Activated CD4-positive, alpha-beta memory T cell treated with anti-CD3 and anti-CD28 coated beads for 36 hours (primary cell): ENCODE data around the gene CGN. TPM values are rescaled to one million over a fixed set of nuclear protein-coding genes. Genes with fewer than 3 reads are reported as not detected.
A peak's percentile ranks its signal among the peaks of the same experiment; 100 is the strongest.

Experiments
- CTCF ChIA-PET: fragments of 350-600 bp; sonication (Branson Sonifier 250); formaldehyde crosslinking; loops from one replicate; lab custom pipeline; 2021; ENCODE audit warnings: antibody characterized with exemption, inconsistent platforms; lab: Charles Lee
- POLR2A ChIA-PET: fragments of 350-600 bp; sonication (Branson Sonifier 250); formaldehyde crosslinking; loops from one replicate; lab custom pipeline; 2021; ENCODE audit warnings: antibody characterized with exemption; lab: Charles Lee
- DNase-seq: peaks from one replicate; pipeline ENCODE4 v3.0.0-alpha.2; 2020
- H3K27ac Mint-ChIP-seq: one replicate; pipeline ENCODE4 v1.8.0; 2021; ENCODE audit warnings: mixed read lengths
- H3K27me3 Mint-ChIP-seq: one replicate; pipeline ENCODE4 v1.8.0; 2021; ENCODE audit warnings: mixed read lengths
- H3K36me3 Mint-ChIP-seq: one replicate; pipeline ENCODE4 v1.8.0; 2021; ENCODE audit warnings: mixed read lengths
- H3K4me1 Mint-ChIP-seq: one replicate; pipeline ENCODE4 v1.8.0; 2021; ENCODE audit warnings: low read depth, mixed read lengths
- H3K4me3 Mint-ChIP-seq: one replicate; pipeline ENCODE4 v1.8.0; 2021; ENCODE audit warnings: mild to moderate bottlenecking, mixed read lengths
- H3K9me3 Mint-ChIP-seq: one replicate; pipeline ENCODE4 v1.8.0; 2021; ENCODE audit warnings: mixed read lengths
- intact Hi-C: fragments of 100-400 bp; cut with micrococcal nuclease; formaldehyde crosslinking; loops from one replicate; pipeline ENCODE4 v1.15.1; 2023
- total RNA-seq, 2 experiments: library from RNA; stranded (reverse); gene quantifications; one replicate each; pipeline ENCODE4 v1.2.3, GENCODE V29; 2021

CGN gene
- 1 to 10 TPM; 1.3 to 1.4 TPM for total RNA-seq

- Mint-ChIP-seq H3K9me3 (no peaks in the 10 kb centered on the region), H3K27ac (no peak within 1 kb of the TSS), H3K27me3 (no peaks in the 10 kb centered on the region), H3K4me1 (peaks cover 20% of the 10 kb centered on the region), H3K4me3 (peak within 1 kb of the TSS; percentile 80), H3K36me3 (no peaks in the 10 kb centered on the region)
- intact Hi-C loops, result loop anchor here (2.0 to 5.0 kb wide), 3 partner anchors 16 to 229 kb away; partner anchors contain the start of genes POGZ and ZNF687
- POLR2A ChIA-PET, result interaction anchor here (1.1 to 2.1 kb wide), 4 partner anchors 9 to 60 kb away, joined by 3 to 6 read pairs (median 3); partner anchors contain the start of gene POGZ
- peak; percentile 90 for DNase-seq
- CTCF ChIA-PET, result interaction anchor here (0.9 to 2.2 kb wide), 6 partner anchors 11 to 335 kb away, joined by 3 to 7 read pairs (median 4); no protein-coding TSS in a partner anchor
Observed at GRCh38 chr1:151510957-151511635, at the start of gene CGN. TSS of gene CGN (plus strand) at chr1:151511387. CDS start at chr1:151518520, 7,133 bp downstream.

- ChIA-PET CTCF (interaction anchor here (1.4 kb wide), 1 partner anchor 12 kb away, joined by 3 read pairs; no protein-coding TSS in a partner anchor), POLR2A (no interaction called here)
- Mint-ChIP-seq H3K4me1 (peaks cover 10% of the 10 kb centered on the region), H3K27ac (no peak overlapping the region), H3K27me3 (peaks cover 17% of the 10 kb centered on the region), H3K9me3 (no peaks in the 10 kb centered on the region), H3K36me3 (peaks cover 4% of the 10 kb centered on the region), H3K4me3 (no peak overlapping the region)
- intact Hi-C loops, result no loop called here
- DNase-seq, result no peak
Observed at GRCh38 chr1:151461694-151462093, 49.5 kb upstream of the CGN start.

- no peak overlapping the region for H3K4me3 Mint-ChIP-seq
- no peak overlapping the region for H3K27ac Mint-ChIP-seq
- no peaks in the 10 kb centered on the region for H3K9me3 Mint-ChIP-seq
- ChIA-PET CTCF (interaction anchor here (0.6 to 1.2 kb wide), 5 partner anchors 9 to 254 kb away, joined by 3 to 5 read pairs (median 3); no protein-coding TSS in a partner anchor), POLR2A (interaction anchor here (1.5 kb wide), 1 partner anchor 9 kb away, joined by 4 read pairs; no protein-coding TSS in a partner anchor)
- intact Hi-C loops, result no loop called here
- DNase-seq, result no peak
- H3K27me3 Mint-ChIP-seq, result peaks cover 17% of the 10 kb centered on the region
- H3K4me1 Mint-ChIP-seq, result no peaks in the 10 kb centered on the region
- H3K36me3 Mint-ChIP-seq, result no peaks in the 10 kb centered on the region
Observed at GRCh38 chr1:151465026-151465425, 46.2 kb upstream of the CGN start.

GRCh38 chr1:151472856-151473731, 38.1 kb upstream of the CGN start:
- Mint-ChIP-seq H3K4me3 (peak overlapping the region; percentile 64), H3K9me3 (no peaks in the 10 kb centered on the region), H3K36me3 (no peaks in the 10 kb centered on the region), H3K4me1 (peaks cover 26% of the 10 kb centered on the region), H3K27ac (peak overlapping the region; percentile 53), H3K27me3 (peaks cover 3% of the 10 kb centered on the region)
- peak; percentile 62 for DNase-seq
- ChIA-PET CTCF (interaction anchor here (0.7 to 1.3 kb wide), 4 partner anchors 8 to 62 kb away, joined by 3 read pairs; no protein-coding TSS in a partner anchor), POLR2A (interaction anchor here (1.0 to 2.6 kb wide), 2 partner anchors 14 to 67 kb away, joined by 3 to 19 read pairs; partner anchors contain the start of gene POGZ)
- intact Hi-C loops, result no loop called here

- no peak overlapping the region for H3K27ac Mint-ChIP-seq
- no peaks in the 10 kb centered on the region for H3K36me3 Mint-ChIP-seq
Observed at GRCh38 chr1:151474745-151475144, 36.4 kb upstream of the CGN start.

GRCh38 chr1:151475175-151475574, 36.0 kb upstream of the CGN start:
- H3K27ac Mint-ChIP-seq, result peak overlapping the region; percentile 59
- ChIA-PET POLR2A (interaction anchor here (0.7 to 1.5 kb wide), 5 partner anchors 9 to 19 kb away, joined by 3 to 9 read pairs (median 5); partner anchors contain the start of gene POGZ), CTCF (interaction anchor here (0.7 to 2.0 kb wide), 9 partner anchors 16 to 427 kb away, joined by 3 to 7 read pairs (median 4); partner anchors contain the start of genes C1orf56 and POGZ)
- intact Hi-C loops, result loop anchor here (1.0 kb wide), 1 partner anchor 17 kb away; no protein-coding TSS in a partner anchor
- peak; percentile 69 for DNase-seq
- H3K27me3 Mint-ChIP-seq, result peaks cover 3% of the 10 kb centered on the region
- H3K9me3 Mint-ChIP-seq, result no peaks in the 10 kb centered on the region
- H3K4me1 Mint-ChIP-seq, result peaks cover 26% of the 10 kb centered on the region
- H3K4me3 Mint-ChIP-seq, result no peak overlapping the region
- no peaks in the 10 kb centered on the region for H3K36me3 Mint-ChIP-seq

More at GRCh38 chr1:151474745-151475144, 36.4 kb upstream of the CGN start:
- ChIA-PET CTCF (interaction anchor here (0.7 to 2.0 kb wide), 9 partner anchors 15 to 362 kb away, joined by 3 to 7 read pairs (median 4); partner anchors contain the start of gene POGZ), POLR2A (interaction anchor here (0.9 to 1.5 kb wide), 4 partner anchors 10 to 18 kb away, joined by 4 to 9 read pairs (median 5); partner anchors contain the start of gene POGZ)
- H3K4me1 Mint-ChIP-seq, result peaks cover 26% of the 10 kb centered on the region
- no peak overlapping the region for H3K4me3 Mint-ChIP-seq
- peaks cover 3% of the 10 kb centered on the region for H3K27me3 Mint-ChIP-seq
- H3K9me3 Mint-ChIP-seq, result no peaks in the 10 kb centered on the region
- no peak for DNase-seq
- intact Hi-C loops, result loop anchor here (1.0 kb wide), 1 partner anchor 16 kb away; no protein-coding TSS in a partner anchor

GRCh38 chr1:151476083-151476482, 35.1 kb upstream of the CGN start:
- ChIA-PET POLR2A (interaction anchor here (1.5 kb wide), 1 partner anchor 19 kb away, joined by 9 read pairs; no protein-coding TSS in a partner anchor), CTCF (interaction anchor here (1.0 to 1.1 kb wide), 2 partner anchors 32 to 428 kb away, joined by 3 read pairs; partner anchors contain the start of gene C1orf56)
- Mint-ChIP-seq H3K9me3 (no peaks in the 10 kb centered on the region), H3K36me3 (no peaks in the 10 kb centered on the region), H3K27ac (no peak overlapping the region), H3K4me1 (peaks cover 26% of the 10 kb centered on the region), H3K27me3 (peaks cover 3% of the 10 kb centered on the region), H3K4me3 (no peak overlapping the region)
- DNase-seq, result no peak
- intact Hi-C loops, result no loop called here

GRCh38 chr1:151477066-151477465, 34.1 kb upstream of the CGN start:
- POLR2A ChIA-PET, result no interaction called here
- Mint-ChIP-seq H3K27me3 (peaks cover 3% of the 10 kb centered on the region), H3K27ac (no peak overlapping the region), H3K9me3 (peaks cover 2% of the 10 kb centered on the region), H3K36me3 (no peaks in the 10 kb centered on the region), H3K4me3 (no peak overlapping the region), H3K4me1 (peaks cover 26% of the 10 kb centered on the region)
- CTCF ChIA-PET, result interaction anchor here (0.9 kb wide), 1 partner anchor 12 kb away, joined by 3 read pairs; no protein-coding TSS in a partner anchor
- intact Hi-C loops, result no loop called here
- no peak for DNase-seq

- CTCF ChIA-PET, result no interaction called here
- intact Hi-C loops, result no loop called here
- POLR2A ChIA-PET, result no interaction called here
Observed at GRCh38 chr1:151478140-151478812, 32.9 kb upstream of the CGN start.

GRCh38 chr1:151478923-151479322, 32.3 kb upstream of the CGN start:
- peaks cover 15% of the 10 kb centered on the region for H3K4me1 Mint-ChIP-seq
- peaks cover 3% of the 10 kb centered on the region for H3K27me3 Mint-ChIP-seq
- ChIA-PET CTCF (interaction anchor here (1.3 kb wide), 1 partner anchor 32 kb away, joined by 3 read pairs; the partner anchor contains the start of gene CGN), POLR2A (no interaction called here)
- DNase-seq, result no peak
- no peak overlapping the region for H3K27ac Mint-ChIP-seq
- H3K36me3 Mint-ChIP-seq, result no peaks in the 10 kb centered on the region
- peaks cover 3% of the 10 kb centered on the region for H3K9me3 Mint-ChIP-seq
- no peak overlapping the region for H3K4me3 Mint-ChIP-seq
- intact Hi-C loops, result no loop called here

More at GRCh38 chr1:151478140-151478812, 32.9 kb upstream of the CGN start:
- H3K9me3 Mint-ChIP-seq, result peaks cover 3% of the 10 kb centered on the region
- no peaks in the 10 kb centered on the region for H3K36me3 Mint-ChIP-seq
- H3K4me3 Mint-ChIP-seq, result no peak overlapping the region
- H3K4me1 Mint-ChIP-seq, result peaks cover 20% of the 10 kb centered on the region
- DNase-seq, result no peak
- no peak overlapping the region for H3K27ac Mint-ChIP-seq
- peaks cover 3% of the 10 kb centered on the region for H3K27me3 Mint-ChIP-seq
